Posterior cingulate gyrus (tissue), 11 donors: Measurements from ENCODE around the gene ABCC6.
A peak's percentile ranks its signal among the peaks of the same experiment; 100 is the strongest.

Experiments
- DNase-seq, 10 donors: peaks; one replicate each; pipeline versions ENCODE4 v3.0.0 to v3.0.0-alpha.2; 2020 to 2021; ENCODE audit warnings: mixed read lengths in 3 of 10
- intact Hi-C: fragments of 100-400 bp; cut with DNase I; formaldehyde crosslinking; loops from one replicate; pipeline ENCODE4 v1.15.1; 2023

The ABCC6 gene

DNA sequence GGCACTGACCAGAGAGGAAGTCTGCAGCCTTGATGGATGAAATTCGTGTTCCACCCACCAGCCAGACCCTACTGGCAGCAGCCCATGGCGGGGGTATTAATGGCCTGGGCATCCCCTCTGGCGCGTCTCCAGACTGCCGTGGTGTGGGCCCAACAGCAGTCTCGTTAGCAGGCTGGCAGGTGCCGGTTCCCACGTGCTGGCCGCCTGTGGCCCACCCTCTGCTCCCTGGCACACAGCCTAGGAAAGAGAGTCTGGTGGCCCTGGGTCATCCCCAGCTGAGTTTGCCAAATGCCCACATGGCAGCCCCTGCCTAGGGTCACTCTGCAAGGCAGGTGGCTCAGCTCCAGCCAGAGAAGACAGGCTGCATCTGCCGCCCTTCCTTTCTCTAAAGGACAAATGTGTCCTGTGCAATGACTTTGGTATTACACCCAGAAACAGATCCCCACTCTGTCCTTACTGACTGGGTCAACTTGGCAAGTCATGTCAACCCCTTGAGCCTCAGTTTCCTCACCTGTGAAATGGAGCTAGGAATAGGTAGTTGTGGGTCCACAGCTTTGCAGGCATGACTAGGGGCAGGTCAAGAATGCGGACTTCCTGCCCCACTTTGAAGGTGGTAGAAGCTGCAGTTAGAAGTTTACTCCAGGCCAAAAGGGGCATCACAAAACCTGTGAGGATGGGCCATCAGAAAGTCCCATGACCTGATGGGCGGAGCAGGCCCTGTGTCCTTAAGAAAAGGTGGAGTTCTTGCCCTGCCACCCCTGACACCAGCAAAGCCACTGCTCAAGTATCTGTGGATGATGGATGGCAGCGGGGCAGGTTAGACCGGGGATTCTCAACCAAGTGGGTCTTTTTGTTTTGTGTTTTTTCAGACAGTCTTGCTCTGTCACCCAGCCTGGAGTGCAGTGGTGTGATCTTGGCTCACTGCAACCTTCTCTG lies 76.6 kb downstream of the ABCC6 start:
- peak in 2 of 10 donors; percentile 71 to 73 for DNase-seq
- intact Hi-C loops: no loop called here

DNA sequence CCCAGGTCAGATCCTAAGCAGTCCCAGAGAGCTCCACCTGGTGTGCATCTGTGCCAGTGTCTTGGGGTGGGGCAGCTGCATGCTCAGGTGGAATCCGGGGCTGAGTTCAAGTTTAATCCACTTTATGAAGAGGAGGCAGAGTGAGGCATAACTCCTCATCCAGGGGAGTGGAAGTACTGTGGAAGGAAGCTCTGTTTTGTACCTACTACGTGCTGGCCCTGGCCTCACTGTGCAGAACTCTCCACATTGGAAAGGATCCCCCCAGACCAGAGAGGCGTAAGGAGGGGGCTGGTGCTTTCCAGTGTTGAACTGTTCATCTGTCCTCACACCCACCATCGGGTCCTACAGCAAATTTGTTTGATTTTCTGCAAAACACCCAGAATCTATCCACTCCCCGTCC lies 78.0 kb downstream of the ABCC6 start:
- peak in 1 of 10 donors; percentile 11 for DNase-seq
- intact Hi-C loops: no loop called here

DNA sequence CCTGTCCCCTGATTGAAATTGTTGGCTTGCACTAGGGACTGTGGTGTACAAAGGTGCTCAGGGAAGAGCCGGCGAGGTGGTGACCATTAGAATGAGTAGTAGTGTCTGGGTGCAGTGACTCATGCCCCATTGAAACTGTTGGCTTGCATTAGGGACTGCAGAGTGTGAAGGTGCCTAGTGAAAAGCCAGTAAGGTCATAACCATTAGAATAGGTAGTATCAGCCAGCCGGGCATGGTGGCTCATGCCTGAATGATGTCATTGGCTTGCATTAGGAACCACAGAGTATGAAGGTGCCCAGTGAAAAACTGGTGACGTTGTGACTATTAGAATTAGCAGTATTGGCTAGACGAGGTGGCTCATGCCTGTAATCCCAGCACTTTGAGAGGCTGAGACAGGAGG lies 78.9 kb downstream of the ABCC6 start:
- intact Hi-C loops: no loop called here
- peak in 1 of 10 donors; percentile 7 for DNase-seq

DNA sequence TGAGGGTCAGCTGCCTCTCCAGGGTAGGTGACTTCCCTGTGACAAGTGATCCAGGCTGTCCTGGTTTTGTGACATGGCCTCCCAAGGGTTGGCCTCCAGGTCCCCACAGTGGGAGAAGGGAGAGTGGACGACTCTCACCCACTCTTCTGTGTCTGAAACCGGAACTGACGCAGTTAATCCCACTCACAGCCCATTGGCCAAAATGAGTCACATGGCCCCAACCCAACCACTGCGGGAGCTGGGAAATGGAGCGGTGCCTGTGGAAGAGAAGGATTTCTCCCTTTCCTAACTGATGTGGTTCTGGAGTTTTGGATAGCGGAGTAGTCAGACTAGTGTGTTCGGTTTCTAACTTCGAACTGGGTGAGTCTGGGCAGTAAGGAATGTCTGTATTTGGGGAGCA lies 79.4 kb downstream of the ABCC6 start:
- peak in 1 of 10 donors; percentile 20 for DNase-seq
- intact Hi-C loops: no loop called here

DNA sequence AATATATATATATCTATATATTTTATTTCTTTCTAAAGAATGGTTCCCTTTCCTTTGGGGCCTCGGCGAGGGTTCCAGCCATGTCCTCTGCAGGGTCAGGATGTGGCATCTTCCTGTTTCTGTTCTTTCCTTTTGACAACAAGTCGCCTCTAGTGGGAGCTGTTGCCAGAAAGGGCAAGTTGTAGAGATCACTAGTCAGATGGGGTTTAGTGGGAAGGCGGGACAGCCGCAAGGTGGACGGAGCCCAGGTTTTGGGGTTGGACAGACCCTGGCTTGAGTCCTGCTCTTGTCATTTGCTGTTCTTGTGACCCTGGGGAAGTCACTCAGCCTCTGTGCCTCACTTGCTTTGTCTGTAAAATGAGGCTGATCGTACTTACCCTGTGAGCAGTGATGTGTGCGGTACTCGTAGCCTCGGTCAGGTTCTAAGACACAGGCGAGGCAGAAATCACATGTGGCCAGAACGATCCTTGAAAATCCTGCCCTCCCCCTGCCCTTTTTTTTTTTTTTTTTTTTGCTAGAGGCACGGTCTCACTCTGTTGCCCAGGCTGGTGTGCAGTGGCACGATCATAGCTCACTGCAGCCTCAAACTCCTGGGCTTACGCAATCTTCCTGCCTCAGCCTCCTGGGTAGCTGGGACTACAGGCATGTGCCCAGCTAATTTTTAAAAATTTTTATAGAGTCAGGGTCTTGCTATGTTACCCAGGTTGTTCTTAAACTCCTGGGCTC lies 80.1 kb downstream of the ABCC6 start:
- peak in 1 of 10 donors; percentile 20 for DNase-seq
- intact Hi-C loops: no loop called here

DNA sequence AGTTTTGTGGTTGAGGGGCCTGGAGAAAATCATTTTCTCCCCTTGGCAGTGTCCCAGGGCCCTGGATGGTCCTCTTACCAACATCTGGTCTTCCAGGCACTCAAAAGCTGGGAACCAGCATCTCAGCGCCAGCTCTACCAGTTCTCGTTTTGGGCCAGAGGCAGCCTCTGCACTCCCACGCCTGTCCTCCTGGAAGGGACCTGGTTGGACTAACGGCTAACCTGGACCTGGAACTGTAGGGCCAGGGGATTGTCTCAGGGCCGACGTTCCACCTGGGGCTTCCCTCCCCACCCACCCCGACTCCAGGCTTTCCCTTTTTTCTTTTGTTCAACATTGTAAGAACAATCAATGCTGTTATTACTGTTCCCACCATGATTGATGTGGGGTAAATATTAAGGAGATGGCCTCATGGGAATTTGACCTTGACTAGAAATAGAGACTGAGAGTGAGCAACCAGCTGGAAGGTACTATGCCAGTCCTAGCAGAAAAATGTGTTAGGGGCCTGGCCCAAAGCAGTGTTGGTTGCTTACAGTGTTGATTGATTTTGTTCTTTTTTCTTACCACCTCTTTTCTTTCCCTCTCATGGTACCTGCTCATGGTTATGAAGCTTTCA lies 81.4 kb downstream of the ABCC6 start:
- intact Hi-C loops: no loop called here
- DNase-seq: peak in 2 of 10 donors; percentile 22 to 54

DNA sequence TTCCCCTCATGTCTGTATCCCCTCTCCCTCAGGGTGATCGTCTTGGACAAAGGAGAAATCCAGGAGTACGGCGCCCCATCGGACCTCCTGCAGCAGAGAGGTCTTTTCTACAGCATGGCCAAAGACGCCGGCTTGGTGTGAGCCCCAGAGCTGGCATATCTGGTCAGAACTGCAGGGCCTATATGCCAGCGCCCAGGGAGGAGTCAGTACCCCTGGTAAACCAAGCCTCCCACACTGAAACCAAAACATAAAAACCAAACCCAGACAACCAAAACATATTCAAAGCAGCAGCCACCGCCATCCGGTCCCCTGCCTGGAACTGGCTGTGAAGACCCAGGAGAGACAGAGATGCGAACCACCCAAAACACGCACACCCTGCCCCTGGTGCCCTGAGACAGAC lies 82.2 kb downstream of the ABCC6 start:
- peak in 2 of 10 donors; percentile 59 to 72 for DNase-seq
- intact Hi-C loops: no loop called here

DNA sequence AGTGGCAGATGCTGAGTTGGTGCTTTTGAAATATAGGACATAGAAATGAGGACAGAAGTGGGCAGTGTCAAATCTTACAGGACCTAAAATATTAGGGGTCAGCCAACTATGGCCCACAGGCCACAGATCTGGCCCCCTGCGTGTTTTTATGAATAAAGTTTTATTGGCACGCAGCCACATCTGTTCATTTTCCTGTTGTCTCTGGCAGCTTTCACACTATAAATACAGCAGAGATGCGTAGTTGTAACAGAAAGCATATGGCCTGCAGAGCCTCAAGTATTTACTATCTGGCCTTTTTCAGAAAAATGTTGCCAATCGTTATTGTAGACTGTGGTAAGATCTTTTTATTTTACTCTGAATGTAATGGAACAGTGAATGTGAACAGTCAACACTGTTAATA lies 82.8 kb downstream of the ABCC6 start:
- intact Hi-C loops: no loop called here
- DNase-seq: peak in 1 of 10 donors; percentile 4

DNA sequence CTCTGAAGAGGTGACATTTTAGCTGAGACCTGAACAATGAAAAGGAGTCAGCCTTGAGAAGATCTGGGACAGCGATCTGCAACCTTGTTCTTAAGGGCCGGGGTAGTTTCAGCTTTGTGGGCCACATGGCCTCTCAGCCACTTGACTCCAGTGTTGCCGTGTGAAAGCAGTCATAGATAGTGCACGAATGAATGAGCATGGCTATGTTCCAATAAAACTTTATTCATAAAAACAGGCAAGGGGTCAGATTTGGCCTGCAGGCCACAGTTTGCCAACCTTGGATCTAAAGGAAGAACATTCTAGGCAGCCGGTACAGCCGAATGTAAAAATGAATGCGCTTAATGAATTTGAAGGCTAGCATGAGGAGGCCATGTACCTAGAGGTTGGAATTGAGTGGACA lies 83.5 kb downstream of the ABCC6 start:
- DNase-seq: peak in 1 of 10 donors; percentile 20
- intact Hi-C loops: no loop called here

DNA sequence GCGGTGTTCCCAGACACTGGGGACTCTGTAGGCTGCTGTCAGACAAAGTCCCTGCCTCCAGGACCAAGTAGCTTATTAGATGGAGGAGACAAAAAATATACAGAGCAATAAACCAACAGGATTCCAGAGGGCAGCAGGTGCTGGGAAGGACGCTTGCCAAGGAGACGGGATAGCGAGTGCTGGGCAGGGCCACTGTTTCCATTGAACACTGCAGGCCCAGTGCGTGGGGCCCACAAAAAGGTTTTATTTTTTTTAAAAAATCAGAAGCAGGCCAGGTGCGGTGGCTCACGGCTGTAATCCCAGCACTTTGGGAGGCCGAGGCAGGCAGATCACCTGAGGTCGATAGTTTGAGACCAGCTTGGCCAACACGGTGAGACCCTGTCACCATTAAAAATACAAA lies 84.2 kb downstream of the ABCC6 start:
- intact Hi-C loops: no loop called here
- DNase-seq: peak in 1 of 10 donors; percentile 41

DNA sequence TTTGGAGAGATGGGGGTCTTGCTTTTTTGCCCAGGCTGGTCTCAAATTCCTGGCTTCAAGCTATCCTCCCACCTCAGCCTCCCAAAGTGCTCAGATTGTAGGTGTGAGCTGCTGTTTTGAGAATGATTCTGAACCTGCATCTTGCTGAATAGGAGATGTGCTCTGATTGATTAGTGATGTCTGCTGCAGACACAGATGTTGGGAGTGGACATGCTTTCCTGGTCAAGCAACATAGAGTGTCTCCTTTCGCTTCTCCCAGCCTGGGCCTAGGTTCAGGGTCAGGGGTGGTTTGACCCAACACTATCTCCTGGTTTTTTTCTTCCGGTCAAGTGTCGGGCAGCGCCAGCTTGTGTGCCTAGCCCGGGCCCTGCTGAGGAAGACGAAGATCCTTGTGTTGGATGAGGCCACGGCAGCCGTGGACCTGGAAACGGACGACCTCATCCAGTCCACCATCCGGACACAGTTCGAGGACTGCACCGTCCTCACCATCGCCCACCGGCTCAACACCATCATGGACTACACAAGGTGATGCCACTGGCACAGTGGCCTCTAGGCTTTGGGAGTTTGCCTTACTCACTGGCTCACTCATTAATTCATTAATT lies 85.2 kb downstream of the ABCC6 start:
- intact Hi-C loops: no loop called here
- peak in 2 of 10 donors; percentile 35 to 76 for DNase-seq

DNA sequence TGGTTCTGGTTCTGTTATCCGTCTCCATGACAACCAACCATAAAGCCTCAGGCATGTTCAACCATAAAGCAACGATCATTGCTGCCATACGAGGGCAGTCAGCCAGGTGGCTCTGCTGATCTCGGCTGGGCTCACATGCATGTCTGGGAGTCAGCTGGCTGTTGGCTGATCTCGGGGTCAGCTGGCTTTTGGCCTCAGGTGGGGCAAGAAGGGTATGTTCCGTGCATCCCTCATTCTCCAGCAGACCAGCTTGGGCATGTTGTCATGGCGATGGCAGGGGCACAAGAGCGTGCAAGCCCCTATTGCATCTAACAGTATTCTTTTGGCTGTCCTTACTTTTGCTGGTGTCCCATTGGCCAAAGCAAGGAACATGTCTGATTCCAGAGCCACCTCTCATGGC lies 86.2 kb downstream of the ABCC6 start:
- intact Hi-C loops: no loop called here
- peak in 1 of 10 donors; percentile 80 for DNase-seq

DNA sequence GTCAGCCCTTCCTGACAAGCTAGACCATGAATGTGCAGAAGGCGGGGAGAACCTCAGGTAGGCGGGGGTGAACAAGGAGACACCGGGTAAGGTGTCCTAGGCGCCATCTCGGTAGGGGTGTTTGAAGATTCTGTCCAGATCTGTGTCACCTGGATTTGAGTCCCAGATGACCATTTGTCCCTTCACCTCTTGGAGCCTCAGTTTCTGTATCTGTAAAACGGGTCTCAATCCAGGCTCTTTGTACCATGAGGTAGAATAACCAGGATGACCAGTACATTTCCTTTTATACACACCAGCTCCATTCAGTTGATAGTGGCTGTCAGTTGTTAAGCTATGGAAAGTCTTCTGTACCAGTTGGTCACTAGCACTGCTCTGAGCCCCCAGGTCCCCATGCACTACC lies 86.7 kb downstream of the ABCC6 start:
- peak in 1 of 10 donors; percentile 49 for DNase-seq
- intact Hi-C loops: no loop called here

DNA sequence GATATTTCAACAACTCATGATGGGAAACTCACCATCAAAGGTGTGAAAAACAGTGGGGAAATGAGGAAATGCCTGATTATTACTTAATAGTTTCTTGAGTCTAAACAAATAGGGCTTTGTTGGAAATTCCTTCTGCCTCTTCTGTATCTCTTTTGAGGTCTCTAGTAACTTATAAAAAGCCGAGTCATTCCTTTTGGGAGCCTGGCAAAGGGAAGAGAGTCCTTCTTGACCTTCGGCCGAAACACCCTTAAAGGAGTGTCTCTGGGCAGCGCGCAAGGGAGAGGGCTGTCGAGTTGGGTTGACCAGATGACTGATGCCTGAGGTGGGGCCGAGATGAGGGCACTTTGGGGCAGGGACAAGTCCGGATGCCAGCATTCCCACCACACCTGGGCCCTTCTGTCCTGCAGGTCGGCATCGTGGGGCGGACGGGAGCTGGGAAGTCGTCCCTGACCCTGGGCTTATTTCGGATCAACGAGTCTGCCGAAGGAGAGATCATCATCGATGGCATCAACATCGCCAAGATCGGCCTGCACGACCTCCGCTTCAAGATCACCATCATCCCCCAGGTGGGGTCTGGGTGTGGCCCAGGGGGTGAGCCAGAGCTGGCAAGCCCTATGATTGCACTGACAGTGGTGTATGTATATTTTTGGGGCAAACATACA lies 89.2 kb downstream of the ABCC6 start:
- intact Hi-C loops: no loop called here
- peak in 2 of 10 donors; percentile 66 to 80 for DNase-seq

DNA sequence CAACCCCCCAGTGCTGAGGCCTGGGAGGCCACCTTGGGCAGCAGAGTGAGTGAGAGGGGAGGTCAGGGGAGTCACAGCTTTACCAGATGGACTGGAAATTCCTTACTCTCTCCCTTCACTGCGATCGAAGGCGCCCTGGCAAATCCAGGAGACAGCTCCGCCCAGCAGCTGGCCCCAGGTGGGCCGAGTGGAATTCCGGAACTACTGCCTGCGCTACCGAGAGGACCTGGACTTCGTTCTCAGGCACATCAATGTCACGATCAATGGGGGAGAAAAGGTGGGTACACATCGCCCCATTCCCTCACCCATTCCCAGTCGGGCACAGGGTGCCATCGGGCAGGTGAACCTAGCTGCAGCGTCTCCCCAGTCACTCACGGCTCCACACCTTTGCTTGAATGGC lies 91.6 kb downstream of the ABCC6 start:
- intact Hi-C loops: no loop called here
- no peak for DNase-seq

DNA sequence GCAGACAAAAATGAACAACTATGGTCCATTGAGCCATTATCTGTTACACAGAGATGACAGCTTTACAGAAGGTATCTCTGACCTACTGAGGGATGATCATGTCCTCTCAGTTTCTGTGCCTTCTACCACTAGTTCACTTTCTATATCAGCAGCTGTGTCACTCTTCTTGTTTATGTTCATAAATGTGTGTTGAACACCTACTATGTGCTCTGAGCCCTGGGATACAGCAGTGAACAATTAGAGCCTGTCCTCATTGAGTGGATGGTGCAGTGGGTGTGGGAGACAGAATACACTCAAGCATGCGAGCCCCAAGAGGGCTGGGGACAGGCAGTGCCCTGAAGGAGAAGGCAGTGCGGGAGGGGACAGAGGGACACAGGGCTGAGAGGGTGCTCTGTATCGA lies 92.1 kb downstream of the ABCC6 start:
- no peak for DNase-seq
- intact Hi-C loops: no loop called here

DNA sequence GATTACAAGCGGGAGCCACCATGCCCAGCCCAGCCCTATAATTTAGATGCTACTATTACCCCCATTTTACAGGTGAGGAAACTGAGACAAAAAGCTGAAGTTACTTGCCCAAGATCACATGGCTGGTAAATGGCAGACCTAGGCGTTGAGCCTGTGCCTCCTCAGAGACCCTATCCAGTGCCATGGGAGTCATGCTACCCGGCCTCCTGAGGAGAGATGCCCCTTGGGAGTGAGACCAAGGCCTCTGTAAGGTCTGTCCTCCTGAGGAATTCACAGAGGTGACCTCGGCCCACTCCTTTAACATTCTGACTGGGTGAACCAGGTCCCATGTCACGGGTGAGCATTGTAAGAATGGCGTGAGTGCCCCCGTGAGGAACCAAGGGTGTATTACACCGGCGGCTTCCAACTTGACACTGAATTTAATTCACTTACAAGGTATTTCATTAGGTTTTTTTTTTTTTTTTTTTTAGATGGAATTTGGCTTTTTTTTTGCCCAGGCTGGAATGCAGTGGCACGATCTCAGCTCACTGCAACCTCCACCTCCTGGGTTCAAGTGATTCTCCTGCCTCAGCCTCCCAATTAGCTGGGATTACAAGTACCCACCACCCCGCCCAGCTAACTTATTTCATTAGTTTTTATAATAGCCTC lies 95.7 kb downstream of the ABCC6 start:
- intact Hi-C loops: loop anchor here (5.0 kb wide), 1 partner anchor 360 kb away; no protein-coding TSS in a partner anchor
- DNase-seq: peak; percentile 31 to 92 (median 64)

DNA sequence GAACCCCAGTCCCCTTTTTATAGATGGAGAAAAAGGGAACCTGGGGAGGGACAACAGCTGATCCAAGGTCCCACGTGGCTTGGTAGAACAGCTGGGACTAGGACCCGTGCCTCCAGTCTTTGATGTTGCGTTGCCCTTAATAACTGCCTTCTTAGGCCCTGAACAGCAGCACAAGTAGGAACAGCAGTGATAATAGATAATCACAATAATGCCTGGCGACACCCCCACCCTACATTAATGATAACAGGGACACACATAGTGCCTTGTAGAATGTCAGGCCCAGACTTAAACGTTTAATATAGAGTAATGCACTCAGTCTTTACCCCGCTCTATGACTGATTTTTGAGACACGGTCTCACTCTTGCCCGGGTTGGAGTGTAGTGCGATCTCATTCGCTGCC lies 96.4 kb downstream of the ABCC6 start:
- intact Hi-C loops: loop anchor here (5.0 kb wide), 1 partner anchor 360 kb away; no protein-coding TSS in a partner anchor
- no peak for DNase-seq

DNA sequence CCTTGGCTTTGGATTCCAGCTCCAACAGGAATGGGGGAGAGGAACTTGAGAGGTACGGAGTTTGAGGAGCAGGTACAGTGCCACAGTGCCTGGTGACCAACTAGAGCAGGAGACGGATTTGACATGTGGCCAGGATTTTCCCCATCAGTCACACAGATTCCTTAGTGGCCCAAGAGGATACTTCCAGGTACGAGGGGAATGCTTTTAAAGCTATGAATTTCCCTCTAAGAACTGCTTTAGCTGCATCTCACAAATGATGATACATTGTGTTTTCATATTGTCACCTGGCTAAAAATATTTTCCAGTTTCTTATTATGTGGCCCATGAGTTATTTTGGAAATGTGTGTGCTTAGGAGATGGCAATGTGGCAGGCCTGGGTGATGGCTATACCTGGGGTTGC lies 98.3 kb downstream of the ABCC6 start:
- intact Hi-C loops: loop anchor here (5.0 kb wide), 1 partner anchor 358 kb away; no protein-coding TSS in a partner anchor
- no peak for DNase-seq
